Inferior parietal cortex (tissue), 1 donor: ENCODE data around the gene MAGI2.

Experiments
- DNase-seq: peaks from one replicate; pipeline ENCODE4 v3.0.0-alpha.2; 2016; ENCODE audit errors: extremely low spot score

Gene MAGI2

DNA sequence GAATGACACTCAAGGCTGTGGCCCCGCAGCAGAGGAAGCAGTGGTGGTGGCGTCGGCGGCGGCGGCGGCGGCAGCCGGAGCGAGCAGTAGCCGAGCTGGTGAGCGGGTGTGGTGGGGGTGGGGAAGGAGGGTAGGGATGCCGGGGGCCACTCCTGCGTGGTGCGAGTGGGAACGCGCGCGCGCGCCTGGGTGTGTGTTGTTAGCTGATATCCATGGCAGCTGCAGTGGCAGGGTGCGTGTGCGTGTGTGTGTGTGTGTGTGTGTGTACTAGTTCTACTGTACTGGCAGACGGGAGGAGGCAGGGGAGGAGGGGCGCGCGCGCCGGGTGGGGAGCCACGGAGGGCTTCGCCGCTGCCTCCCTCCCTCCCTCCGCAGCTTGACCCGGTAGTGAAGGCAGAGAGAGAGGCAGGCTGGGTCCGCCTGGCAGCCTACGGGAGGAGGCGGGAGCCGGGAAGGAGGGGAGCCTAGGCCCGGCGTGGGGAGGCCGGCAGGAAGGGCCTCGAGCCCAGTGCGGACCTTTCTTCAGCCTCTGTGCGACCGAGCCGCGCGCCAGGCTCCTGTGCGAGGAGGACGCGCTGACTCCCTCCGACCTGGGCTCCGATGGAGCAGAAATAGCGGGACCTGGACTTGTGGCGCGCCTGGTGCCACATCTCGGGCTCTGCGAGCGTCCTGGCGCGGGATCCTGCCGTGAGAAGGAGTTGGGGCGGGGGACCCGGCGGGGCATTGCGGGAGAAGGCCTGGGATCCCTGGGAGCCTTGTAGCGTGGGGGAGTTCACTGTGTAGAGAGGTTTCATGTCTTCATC, at the start of gene MAGI2:
MAGI2 (minus strand) TSS at position 110 of the 803 bp plus-strand sequence. CDS start 347 bp downstream, outside the sequence.
- DNase-seq = peak; percentile 83

DNA sequence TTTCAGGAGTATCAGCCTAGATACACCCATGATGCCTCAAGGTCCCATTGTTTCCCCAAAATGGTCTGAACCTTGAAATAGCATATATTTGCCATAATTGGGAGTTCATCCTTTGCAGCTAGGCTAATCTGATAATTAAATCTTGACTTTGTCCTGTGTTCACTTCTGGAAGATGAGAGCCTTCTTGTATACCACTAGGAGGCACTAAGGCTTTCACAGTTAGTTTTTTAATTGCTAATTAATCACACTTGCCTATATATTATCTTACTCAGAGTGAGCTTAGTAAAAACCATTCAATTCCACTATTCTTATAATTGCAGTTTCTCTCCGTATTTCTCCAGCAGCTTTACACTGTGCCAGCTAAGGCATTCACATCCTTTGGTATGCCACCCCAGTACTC, 48.7 kb upstream of the MAGI2 start:
- DNase-seq = no peak

DNA sequence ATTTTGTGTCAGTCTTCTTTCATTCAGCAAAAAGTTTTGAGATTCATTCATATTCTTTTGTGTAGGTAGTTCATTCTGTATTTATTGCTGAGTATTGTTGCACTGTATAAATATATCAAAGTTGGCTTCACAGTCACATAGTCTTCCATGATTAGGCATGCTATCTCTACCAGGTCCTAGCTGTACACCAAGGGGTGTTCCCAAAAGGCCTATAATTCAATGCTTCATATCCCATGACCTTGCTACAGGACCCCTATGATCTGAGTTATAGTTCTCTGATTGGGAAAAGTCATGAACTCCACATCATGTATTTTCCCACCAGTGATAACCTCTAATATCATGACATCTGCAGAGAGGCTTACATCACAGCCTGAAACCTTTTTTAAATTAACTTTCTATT, 47.3 kb upstream of the MAGI2 start:
- no peak for DNase-seq

DNA sequence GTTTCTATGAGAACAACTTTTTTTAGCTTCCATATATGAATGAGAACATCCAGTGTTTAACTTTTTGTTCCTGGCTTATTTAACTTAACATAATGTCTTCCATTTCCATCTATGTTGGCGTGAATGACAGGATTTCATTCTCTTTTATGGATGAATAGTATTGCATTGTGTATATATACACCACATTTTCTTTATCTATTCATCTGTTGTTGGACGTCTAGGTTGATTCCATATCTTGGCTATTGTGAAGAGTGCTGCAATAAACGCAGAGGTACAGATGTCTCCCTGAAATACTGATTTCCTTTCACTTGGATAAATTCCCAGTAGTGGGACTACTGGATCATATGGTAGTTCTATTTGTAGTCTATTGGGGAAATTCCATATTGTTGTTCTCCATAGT, 44.3 kb upstream of the MAGI2 start:
- peak; percentile 51 for DNase-seq

DNA sequence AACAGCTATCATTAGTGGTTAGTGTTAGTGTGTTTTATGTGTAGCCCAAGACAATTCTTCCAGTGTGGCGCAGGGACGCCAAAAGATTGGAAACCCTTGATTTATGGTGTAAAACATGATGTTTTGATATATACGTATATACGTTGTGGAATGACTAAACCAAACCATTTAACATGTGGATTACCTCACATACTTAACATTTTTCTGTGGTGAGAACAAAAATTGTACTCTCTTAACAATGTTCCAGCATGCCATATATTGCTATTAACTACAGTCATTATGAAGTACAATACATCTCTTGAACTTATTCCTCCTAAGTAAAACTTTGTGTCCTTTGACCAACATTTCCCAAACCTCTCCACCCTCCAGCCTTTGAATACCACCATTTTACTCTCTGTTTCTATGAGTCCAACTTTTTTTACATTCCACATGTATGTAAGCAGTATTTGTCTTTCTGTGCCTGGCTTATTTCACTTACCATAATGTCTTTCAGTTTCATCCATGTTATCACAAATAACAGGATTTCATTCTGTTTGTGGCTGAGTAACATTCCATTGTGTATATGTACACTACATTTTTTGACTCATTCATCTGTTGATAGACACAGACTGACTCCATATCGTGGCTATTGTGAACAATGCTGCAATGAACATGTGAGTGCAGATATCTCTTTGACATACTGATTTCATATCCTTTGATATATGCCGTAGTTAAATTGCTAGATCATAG, 42.2 kb upstream of the MAGI2 start:
- no peak for DNase-seq

DNA sequence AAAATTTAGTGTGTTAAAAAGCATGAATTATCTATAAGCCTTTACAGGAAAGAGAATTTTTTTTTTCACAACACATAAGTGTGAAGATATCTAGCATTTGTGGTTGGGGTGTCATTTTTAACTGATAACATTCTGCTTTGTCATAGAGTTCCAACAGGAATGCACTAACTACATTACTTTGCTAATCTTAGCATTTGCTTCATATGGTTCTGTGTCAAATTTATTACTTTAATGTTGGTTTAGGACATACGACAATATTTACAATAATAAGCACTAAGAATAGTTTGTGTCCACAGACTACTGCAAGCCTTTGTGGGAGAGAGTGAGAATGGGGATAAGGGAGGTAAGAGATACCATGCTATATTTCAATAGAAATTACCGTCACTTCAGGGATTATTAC, 40.6 kb upstream of the MAGI2 start:
- DNase-seq = no peak

DNA sequence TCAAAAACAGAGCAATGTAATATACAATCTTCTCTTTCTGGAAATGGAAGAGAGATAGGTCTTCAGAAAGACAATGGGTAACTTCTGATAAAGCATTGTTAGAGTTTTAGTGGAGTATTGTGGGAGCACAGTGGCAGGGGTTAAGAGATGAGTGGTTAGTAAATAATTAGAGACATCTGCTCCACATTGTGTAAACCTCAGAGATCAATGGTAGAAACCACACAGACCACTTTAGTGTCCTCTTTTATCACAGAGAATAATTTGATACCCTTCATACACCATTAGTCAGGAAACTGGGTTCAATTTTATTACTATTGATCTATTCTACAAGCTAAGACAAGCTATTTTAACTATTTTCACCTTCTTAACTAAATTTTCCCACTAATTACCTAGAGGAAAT, 35.9 kb upstream of the MAGI2 start:
- DNase-seq = no peak

DNA sequence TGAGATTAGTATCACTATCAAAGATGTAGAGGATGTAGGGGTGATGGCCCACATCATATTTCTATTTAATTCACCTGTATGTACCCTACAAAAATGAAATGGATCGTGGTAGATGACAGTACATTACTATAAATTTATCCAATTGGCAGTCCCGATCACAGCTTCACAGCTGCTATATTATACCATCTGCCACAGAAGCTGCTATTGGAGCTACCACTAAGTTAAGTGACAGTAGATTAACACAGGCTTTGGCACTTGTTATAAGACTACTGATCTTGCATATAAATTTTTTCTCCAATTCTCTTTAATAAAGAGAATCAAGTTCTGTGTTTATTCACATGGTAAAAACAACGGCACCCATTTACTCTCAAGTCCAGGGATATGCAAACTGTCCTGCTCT, 24.9 kb upstream of the MAGI2 start:
- DNase-seq = no peak

DNA sequence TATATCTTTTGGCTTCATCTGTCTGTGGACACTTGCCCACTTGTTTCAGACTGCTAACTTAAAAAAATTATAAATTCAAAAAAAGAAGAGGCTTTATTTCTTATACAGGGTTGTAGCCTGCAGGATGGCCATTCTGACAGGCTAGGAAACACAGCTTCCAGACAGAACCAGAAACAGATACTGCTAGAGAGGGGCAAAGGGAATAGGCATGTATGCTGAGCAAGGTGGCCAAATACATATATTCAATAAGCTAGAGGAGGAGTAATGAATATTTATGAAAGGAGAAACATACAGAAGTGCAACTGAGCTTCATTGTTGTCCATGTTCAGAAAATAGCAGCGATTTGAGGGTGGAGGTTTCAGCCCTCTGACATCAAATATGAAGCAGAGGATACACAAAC, 22.0 kb upstream of the MAGI2 start:
- no peak for DNase-seq

DNA sequence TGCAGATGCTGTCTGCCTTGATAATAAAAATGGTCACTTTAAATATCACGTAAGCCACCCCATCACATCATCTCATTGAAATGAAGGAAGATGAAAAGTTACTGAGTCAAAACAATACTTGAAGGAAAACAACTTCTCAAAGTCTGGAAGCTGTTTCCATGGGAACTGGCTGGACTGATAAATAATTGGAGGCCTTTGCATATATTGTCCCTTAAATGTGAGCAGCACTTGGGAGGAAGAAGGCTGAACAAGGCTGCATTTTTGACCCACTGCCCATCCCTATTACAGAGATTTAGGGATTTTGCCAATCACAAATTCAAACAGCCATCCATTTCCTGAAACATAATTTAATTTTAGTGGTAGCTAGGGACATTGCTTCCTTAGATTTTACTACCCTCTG, 18.2 kb upstream of the MAGI2 start:
- DNase-seq = no peak

DNA sequence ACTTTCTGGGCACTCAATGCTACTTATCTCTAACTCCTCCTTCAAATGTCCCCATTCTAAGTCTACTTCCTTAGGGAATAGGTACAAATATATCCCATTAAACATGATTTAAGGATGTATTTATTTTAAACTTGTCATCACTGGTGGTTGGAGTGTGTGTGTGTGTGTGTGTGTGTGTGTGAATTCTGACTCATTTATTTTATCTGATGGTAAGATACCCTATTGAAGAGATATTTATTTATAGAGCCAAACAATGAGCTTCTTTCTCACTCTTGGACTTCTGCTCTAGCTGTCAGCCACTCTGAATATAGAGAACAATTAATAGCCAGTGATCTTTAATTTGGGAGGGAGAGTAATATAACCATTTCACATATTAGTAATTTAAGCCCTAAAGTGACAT, 17.8 kb upstream of the MAGI2 start:
- no peak for DNase-seq

DNA sequence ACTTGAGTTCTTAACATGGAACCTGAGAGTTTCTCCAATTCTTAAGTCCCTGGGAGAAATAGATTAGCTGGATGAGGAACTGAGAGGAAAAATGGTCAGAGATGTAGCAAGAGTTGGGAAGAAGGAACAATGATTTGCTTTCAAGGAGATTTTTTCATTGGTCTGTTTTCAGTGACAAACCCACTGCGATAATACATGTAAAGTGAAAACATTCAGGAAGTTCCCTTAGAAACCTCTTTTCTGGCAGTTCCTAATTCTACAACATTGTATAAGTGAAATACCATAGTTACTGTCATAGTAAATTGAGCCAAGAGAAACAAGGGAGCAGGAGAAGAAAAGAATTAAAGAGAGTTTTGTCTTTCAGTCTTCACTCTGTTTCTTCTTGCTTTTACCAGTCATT, 12.1 kb upstream of the MAGI2 start:
- no peak for DNase-seq

DNA sequence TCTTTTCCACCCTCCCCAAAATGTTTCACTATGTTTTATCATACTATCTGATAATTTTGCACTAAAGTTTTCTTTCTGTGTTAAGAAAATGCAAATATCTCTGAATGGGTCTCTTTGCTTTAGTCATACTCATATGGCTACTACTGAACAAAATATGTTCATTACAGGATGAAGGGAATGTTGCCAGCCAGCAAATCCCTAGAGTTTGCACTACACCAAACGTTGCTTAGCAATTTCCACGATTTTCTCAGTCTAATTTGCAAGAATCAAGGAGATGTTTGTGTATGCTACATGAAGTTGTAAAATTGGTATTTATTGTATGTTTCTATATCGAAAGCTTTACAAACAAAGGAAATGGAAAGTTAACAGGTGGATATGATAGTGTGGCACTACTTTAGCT, 10.6 kb upstream of the MAGI2 start:
- no peak for DNase-seq

DNA sequence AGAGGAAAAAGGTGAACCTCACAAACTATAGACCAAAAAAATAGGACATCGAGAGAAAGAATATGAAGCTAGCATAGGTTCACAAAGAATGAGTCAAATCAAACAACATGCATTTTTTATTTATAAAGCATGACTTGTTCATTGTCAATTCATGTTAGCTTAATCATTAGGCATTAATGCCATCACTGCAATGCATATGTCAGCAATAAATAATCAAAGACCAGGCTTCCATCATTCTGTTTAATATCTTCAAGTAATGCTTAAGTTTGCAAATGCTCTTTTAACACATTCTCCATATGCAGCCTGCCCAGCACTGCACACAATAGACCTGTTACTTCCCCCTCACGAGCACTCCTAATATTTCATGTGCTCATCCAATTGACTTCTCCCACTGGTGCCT, 8.9 kb upstream of the MAGI2 start:
- DNase-seq = no peak

DNA sequence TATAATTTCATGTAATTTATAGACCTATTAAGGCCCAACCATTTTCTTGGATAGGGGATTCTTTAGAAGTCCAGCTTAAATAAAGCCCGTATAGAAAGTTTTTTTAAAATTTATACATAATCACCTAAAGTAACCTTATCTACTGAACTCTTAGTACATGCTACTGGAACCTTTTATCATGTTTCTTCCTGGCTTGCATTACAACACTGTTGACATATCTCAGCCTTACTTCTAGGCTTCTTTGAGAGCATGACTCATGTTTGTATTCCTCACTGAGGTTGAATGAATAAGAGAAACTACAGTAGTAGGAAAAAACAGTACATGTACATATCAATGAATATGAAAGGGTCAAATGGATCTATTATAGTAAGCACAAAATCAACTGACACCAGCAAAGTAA, 8.2 kb upstream of the MAGI2 start:
- DNase-seq = no peak

DNA sequence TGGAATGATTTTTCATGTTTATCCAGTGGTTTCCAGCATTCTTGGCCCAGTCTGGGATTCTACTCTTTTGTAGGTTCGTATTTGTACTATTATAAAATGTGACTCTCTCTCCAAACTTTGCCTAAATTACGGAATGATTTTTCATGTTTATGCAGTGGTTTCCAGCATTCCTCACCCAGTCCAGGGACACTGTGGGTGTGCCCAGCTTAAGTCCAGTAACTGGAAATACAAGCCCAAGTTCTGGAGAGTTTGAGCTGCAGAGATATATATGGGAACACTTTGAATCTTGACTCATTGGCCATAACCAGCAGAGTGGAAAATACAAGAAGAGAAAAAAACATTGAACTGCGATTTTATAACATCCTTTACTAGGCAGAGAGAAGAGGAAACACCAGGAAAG, 5.9 kb upstream of the MAGI2 start:
- no peak for DNase-seq

DNA sequence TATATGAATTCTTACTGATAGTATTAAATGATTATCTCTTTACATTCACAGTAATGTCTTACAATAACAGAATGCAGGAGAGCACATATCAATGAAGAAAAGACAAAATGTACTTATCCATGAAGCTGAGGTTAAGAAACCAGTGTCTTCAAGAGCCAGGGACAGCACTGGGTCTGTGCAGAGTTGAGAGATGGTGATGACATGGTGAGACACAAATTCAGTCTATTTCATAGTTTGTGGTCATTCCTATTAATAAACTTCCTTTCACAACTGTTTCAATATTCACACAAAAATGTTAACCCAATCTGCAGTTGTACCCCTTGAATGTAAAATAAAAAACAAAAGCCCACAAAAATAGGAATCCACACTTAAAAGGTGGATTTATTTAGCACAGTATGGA, 5.3 kb upstream of the MAGI2 start:
- DNase-seq = no peak

DNA sequence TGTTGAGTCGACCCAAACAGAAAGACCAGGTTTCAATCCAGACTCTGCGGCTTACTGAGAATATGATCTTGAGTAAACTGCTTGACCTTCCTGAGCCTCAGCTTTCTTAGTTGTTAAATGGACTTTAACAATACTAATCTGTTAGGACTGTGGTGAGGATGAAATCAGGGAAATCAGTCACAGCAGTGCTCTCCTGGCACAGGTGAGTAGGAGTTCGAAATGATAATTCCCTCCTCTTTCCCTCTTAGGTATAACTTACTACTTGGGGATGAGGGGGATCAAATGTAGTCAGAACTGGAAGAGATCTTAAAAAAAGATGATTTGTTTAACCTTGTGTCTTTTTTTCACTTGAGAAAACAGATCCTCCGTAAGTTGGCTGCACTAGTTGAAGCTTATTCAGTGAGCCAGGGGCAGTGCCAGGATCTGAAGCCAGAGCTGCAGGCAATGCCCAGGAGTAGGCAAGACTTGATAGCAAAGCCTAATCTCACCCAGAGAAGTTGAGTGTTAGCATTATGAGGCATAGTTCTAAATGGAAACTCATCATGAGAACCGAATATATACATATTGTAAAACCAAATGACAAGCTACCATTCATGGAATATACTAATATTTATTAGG, 1.8 kb upstream of the MAGI2 start:
- DNase-seq = no peak

DNA sequence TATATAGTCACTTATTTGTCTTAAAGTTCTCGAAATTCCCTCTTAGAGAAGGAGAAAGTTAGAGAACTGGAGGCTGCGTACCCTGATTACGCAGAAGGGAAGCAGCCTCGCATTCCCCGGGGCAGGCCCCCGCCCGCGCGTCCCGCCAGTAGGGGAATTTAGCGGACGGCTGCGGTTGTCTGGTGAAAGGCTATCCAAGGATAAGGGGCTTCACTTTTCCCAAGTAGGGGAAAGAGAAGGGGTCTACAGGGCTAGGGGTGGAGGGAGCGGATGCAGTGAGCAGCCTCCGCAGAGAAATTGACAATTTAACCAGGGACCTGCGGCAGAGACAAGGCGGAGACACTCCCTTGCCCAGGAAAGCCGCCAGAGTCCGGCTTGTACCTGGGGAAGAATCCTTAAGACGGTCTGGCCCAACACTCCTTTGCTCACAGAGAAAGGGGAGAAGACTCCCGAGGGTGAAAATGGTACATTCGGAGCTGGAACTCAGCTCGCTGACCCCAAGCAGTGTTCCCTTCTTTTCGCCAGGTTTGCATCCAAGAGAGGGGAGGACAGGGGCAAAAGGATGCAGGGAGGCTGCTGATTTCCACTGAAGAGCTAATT, 994 bp upstream of the MAGI2 start:
- DNase-seq = no peak

DNA sequence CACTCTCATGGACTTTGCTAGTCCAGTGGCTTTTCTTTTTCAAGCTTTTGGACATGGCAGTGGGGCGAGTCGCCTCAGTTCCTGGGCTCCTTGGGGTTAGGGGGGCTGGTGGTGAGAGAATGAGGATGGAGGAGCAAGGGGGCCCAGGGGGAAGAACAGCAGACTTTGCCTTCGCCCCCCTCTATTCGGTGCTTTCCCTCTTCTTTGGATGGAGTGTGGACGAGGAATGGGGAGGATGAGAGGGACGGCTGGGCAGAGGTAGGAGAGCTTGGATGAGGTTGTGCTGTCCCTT, 255 bp downstream of the MAGI2 start:
- DNase-seq = no peak

DNA sequence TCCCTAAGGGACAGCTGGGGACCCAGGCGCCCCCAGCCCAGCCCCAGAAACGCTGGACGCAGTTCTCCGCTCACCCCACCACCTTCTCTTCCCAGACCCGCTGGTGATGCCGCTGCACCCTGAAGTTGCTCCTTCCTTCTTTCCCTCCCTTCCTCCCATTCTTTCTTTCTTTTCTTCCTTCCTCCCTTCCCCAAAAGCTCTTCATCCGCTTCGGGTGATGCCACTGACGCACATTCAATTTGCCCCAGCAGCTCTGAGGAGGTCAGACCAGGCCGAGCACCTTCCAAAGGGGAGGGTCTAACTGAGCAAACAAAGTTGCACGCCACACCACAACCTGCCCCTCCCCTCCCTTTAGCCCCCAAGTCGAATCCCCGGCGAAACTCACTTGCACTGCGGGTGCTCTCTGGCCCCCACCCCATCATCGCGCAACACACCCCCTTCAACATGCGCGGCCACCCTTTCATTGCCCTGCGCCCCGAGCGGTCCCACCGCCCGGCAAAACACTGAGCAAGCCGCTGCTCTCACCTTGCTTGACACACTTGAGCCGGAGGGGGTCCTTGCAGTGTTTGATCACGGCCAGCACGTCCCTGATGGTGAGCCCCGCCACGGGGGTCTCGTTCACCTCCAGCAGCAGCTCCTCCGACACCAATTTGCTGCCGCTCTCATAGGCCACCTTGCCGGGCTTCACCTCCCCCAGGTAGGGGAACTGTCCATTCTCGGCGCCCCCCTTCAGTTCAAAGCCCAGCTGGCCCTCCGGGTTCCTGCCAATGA, 787 bp downstream of the MAGI2 start:
- DNase-seq = no peak

DNA sequence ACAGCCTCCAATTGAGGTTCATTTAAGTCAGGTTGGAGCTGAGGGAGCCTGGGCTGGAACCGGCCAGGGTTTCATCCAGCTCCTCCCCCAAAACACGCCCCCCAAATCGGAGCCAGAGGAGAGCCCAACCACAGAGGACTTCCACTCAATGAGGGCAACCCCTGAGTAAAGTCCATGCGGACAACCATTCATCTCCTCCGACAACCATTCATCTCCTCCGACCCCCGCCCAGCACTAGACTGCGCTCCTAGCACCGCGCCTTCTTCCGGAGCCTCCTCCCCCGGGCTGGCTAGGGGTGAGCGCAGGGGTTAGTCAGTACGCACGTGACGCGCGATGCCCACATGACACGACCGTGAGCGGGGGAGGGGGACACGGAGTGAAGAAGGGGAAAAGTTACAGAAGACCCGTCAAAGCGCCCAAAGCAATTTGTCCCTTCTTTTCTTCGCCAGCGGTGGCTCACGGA, 1.4 kb downstream of the MAGI2 start:
- peak; percentile 70 for DNase-seq
